ENCODE data around the gene TBC1D22A. TPM values are rescaled to one million over a fixed set of nuclear protein-coding genes. Genes with fewer than 3 reads are reported as not detected.
A peak's percentile ranks its signal among the peaks of the same experiment; 100 is the strongest.

TBC1D22A gene
- total and polyA plus RNA-seq, 7 experiments from 2014 or later, result 18.6 to 50.1 (median 39.3) TPM

DNA sequence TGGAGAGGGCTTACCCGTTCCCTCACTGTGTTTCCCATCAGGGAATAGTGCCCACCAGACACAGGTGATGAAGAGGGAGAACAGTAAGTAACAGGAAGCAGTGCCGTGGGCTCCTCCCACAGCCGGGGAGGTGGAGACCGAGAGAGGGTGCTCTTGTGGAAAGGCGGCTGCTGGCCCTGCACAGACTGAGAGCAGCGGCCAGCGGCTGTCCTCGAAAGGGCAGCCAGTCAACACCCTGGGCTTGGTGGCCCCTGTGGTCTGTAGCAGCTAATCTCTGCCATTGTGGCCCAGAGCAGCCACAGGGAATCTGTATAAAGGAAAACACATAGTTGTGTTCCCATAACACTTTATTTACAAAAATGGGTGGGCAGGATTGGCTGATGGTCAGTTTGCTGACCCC lies 121.9 kb downstream of the TBC1D22A start:
- H3K4me3 ChIP-seq (ENCODE audit: low read length), result no peak overlapping the region
- ChIA-PET CTCF (no interaction called here), POLR2A (no interaction called here)
- intact Hi-C loops (cut with micrococcal nuclease), result no loop called here
- H3K36me3 ChIP-seq (ENCODE audit: control insufficient read depth in 2 of 3, insufficient read depth in 3 of 3, low read length in 3 of 3), result peaks cover 0 to 35% (median 0%) of the 10 kb centered on the region in 3 experiments
- H3K27ac ChIP-seq (ENCODE audit: low read depth, low read length), result no peak overlapping the region
- no peak overlapping the region for H3K4me3 Mint-ChIP-seq
- H3K36me3 Mint-ChIP-seq, result peaks cover 8 to 41% (median 9%) of the 10 kb centered on the region in 5 donors
- no peaks in the 10 kb centered on the region for H3K27me3 Mint-ChIP-seq
- H3K27me3 ChIP-seq (ENCODE audit: control insufficient read depth in 2 of 2, insufficient read depth in 2 of 2, low read length in 2 of 2), result no peaks in the 10 kb centered on the region
- H3K4me1 ChIP-seq (ENCODE audit: control insufficient read depth in 2 of 2, insufficient read depth in 2 of 2, low read length in 2 of 2), result no peaks in the 10 kb centered on the region
- H3K9me3 ChIP-seq (ENCODE audit: control insufficient read depth in 2 of 3, low read length in 3 of 3), result no peaks in the 10 kb centered on the region
- H3K4me1 Mint-ChIP-seq, result peaks cover 2 to 51% (median 16%) of the 10 kb centered on the region in 7 donors
- peaks cover 0 to 2% (median 0%) of the 10 kb centered on the region in 11 donors for H3K9me3 Mint-ChIP-seq
- no peak for ATAC-seq
- H3K27ac Mint-ChIP-seq, result peak overlapping the region in 2 of 9 donors; percentile 7 to 40
- no peak for DNase-seq

DNA sequence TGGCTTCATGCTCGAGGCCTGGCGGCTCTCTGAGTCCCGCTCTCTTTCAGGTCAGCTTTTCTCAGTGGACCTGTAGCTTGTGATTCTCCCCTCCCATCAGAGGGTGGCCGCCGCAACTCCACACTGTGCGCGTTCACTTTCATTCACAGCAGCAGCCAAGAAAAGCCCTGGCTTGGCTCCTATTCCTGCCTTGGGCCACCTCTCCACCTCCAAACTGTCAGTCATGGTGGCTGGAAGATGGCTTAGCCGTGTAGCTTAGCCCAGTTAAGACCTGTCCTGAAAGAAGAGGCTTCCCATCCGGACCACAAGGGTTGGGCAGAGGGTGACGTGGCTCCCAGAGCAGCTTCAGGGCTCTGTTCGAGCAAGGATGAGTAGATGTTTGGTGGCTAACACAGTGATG lies 125.5 kb downstream of the TBC1D22A start:
- Histone ChIP-seq H3K4me3 (ENCODE audit: low read length) (no peak overlapping the region), H3K9me3 (ENCODE audit: control insufficient read depth in 2 of 3, low read length in 3 of 3) (no peaks in the 10 kb centered on the region), H3K27me3 (ENCODE audit: control insufficient read depth in 2 of 2, insufficient read depth in 2 of 2, low read length in 2 of 2) (no peaks in the 10 kb centered on the region), H3K36me3 (ENCODE audit: control insufficient read depth in 2 of 3, insufficient read depth in 3 of 3, low read length in 3 of 3) (peaks cover 0 to 43% (median 4%) of the 10 kb centered on the region in 3 experiments), H3K27ac (ENCODE audit: low read depth, low read length) (no peak overlapping the region), H3K4me1 (ENCODE audit: control insufficient read depth in 2 of 2, insufficient read depth in 2 of 2, low read length in 2 of 2) (no peaks in the 10 kb centered on the region)
- Mint-ChIP-seq H3K9me3 (peaks cover 0 to 2% (median 0%) of the 10 kb centered on the region in 11 donors), H3K36me3 (peaks cover 7 to 47% (median 17%) of the 10 kb centered on the region in 5 donors), H3K27ac (no peak overlapping the region), H3K27me3 (no peaks in the 10 kb centered on the region), H3K4me1 (peaks cover 0 to 38% (median 5%) of the 10 kb centered on the region in 7 donors), H3K4me3 (no peak overlapping the region)
- ATAC-seq (no peak), DNase-seq (no peak)
- ChIA-PET CTCF (no interaction called here), POLR2A (no interaction called here)
- intact Hi-C loops (cut with micrococcal nuclease), result no loop called here

DNA sequence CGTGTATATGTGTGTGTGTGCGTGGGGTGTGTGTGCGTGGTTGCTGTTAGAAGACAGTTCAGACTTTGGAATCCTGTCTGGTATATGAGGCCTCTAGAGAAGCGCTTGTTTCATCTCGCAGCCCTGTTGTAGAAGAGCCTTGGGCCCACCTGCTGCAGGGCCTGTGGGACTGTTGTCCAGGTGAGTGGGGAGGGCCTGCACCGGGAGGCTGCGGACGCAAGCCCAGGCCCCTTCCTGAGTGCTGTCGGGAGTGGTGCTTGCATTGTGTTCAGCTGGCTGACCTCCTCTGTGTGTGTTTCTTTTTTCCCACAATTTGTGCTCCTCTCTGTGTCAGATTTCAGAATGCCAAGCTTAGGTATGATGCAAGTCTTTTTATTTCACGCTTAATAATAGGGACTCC lies 128.4 kb downstream of the TBC1D22A start:
- H3K27ac Mint-ChIP-seq, result peak overlapping the region in 1 of 9 donors; percentile 25
- ChIA-PET CTCF (no interaction called here), POLR2A (no interaction called here)
- Histone ChIP-seq H3K9me3 (ENCODE audit: control insufficient read depth in 2 of 3, low read length in 3 of 3) (no peaks in the 10 kb centered on the region), H3K27ac (ENCODE audit: low read depth, low read length) (no peak overlapping the region), H3K27me3 (ENCODE audit: control insufficient read depth in 2 of 2, insufficient read depth in 2 of 2, low read length in 2 of 2) (no peaks in the 10 kb centered on the region), H3K36me3 (ENCODE audit: control insufficient read depth in 2 of 3, insufficient read depth in 3 of 3, low read length in 3 of 3) (peaks cover 0 to 62% (median 4%) of the 10 kb centered on the region in 3 experiments), H3K4me1 (ENCODE audit: control insufficient read depth in 2 of 2, insufficient read depth in 2 of 2, low read length in 2 of 2) (no peaks in the 10 kb centered on the region), H3K4me3 (ENCODE audit: low read length) (no peak overlapping the region)
- peaks cover 0 to 32% (median 6%) of the 10 kb centered on the region in 7 donors for H3K4me1 Mint-ChIP-seq
- no peak for DNase-seq
- H3K27me3 Mint-ChIP-seq, result no peaks in the 10 kb centered on the region
- no peak for ATAC-seq
- intact Hi-C loops (cut with micrococcal nuclease), result no loop called here
- no peak overlapping the region for H3K4me3 Mint-ChIP-seq
- peaks cover 0 to 2% (median 0%) of the 10 kb centered on the region in 11 donors for H3K9me3 Mint-ChIP-seq
- peaks cover 4 to 58% (median 20%) of the 10 kb centered on the region in 5 donors for H3K36me3 Mint-ChIP-seq

DNA sequence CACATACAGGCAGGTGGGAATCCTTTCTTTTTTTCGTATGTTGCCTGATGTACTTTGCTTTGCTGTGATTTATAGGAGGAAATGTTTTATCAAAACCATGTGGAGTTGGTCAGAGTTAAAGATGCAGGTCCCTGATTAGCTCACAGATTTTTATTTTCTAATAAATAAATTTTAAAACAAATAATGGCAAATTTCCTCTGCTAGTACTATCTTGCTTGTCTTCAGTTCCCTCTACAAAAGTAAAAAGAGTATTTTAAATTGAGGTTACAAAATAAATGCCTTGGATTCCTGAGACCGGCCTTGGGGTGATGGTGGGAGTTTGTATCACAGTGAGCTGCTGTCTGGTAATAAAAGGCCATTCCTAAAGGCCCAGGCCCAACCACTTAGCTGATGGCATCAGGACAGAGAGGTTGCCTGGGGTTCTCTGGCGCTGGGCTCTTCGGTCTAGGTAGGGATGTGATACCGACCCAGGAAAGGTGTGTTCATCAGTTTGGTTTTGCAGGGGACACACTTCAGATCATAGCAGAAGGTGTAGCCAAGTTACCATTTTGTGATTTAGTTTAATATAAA lies 129.0 kb downstream of the TBC1D22A start:
- Histone ChIP-seq H3K27ac (ENCODE audit: low read depth, low read length) (no peak overlapping the region), H3K27me3 (ENCODE audit: control insufficient read depth in 2 of 2, insufficient read depth in 2 of 2, low read length in 2 of 2) (no peaks in the 10 kb centered on the region), H3K4me1 (ENCODE audit: control insufficient read depth in 2 of 2, insufficient read depth in 2 of 2, low read length in 2 of 2) (no peaks in the 10 kb centered on the region), H3K9me3 (ENCODE audit: control insufficient read depth in 2 of 3, low read length in 3 of 3) (no peaks in the 10 kb centered on the region), H3K4me3 (ENCODE audit: low read length) (no peak overlapping the region), H3K36me3 (ENCODE audit: control insufficient read depth in 2 of 3, insufficient read depth in 3 of 3, low read length in 3 of 3) (peaks cover 0 to 63% (median 4%) of the 10 kb centered on the region in 3 experiments)
- H3K9me3 Mint-ChIP-seq, result peaks cover 0 to 2% (median 0%) of the 10 kb centered on the region in 11 donors
- intact Hi-C loops (cut with micrococcal nuclease), result no loop called here
- H3K4me3 Mint-ChIP-seq, result no peak overlapping the region
- ChIA-PET CTCF (no interaction called here), POLR2A (no interaction called here)
- H3K27me3 Mint-ChIP-seq, result no peaks in the 10 kb centered on the region
- peaks cover 8 to 65% (median 25%) of the 10 kb centered on the region in 5 donors for H3K36me3 Mint-ChIP-seq
- no peak for DNase-seq
- no peak overlapping the region for H3K27ac Mint-ChIP-seq
- H3K4me1 Mint-ChIP-seq, result peaks cover 0 to 33% (median 12%) of the 10 kb centered on the region in 7 donors
- no peak for ATAC-seq

DNA sequence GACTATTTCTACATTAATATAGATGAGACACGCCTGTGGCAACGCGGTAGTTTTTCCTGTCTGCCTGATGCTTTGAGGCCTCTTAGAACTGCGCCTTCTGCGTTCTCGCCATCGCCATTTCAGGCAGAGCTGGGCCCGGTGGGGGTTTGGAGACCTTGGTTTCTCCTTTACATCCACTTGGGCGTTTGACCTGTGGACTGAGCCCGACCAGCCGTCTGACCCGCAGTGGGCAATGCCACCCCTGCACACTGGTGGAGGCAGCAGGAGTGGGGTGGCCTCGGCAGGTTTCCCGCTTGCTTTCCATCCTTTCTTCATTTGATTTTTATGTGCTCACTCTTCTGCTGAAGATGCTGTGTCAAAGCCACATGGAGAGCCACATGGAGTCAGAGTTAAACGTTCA lies 130.4 kb downstream of the TBC1D22A start:
- H3K4me1 ChIP-seq (ENCODE audit: control insufficient read depth in 2 of 2, insufficient read depth in 2 of 2, low read length in 2 of 2), result no peaks in the 10 kb centered on the region
- DNase-seq, result no peak
- Mint-ChIP-seq H3K4me1 (peaks cover 2 to 31% (median 17%) of the 10 kb centered on the region in 7 donors), H3K9me3 (no peaks in the 10 kb centered on the region), H3K27me3 (no peaks in the 10 kb centered on the region), H3K4me3 (no peak overlapping the region), H3K27ac (no peak overlapping the region), H3K36me3 (peaks cover 8 to 68% (median 33%) of the 10 kb centered on the region in 5 donors)
- H3K27ac ChIP-seq (ENCODE audit: low read depth, low read length), result no peak overlapping the region
- ChIA-PET POLR2A (no interaction called here), CTCF (no interaction called here)
- peaks cover 0 to 55% (median 4%) of the 10 kb centered on the region in 3 experiments for H3K36me3 ChIP-seq (ENCODE audit: control insufficient read depth in 2 of 3, insufficient read depth in 3 of 3, low read length in 3 of 3)
- H3K4me3 ChIP-seq (ENCODE audit: low read length), result no peak overlapping the region
- H3K9me3 ChIP-seq (ENCODE audit: control insufficient read depth in 2 of 3, low read length in 3 of 3), result no peaks in the 10 kb centered on the region
- intact Hi-C loops (cut with micrococcal nuclease), result no loop called here
- no peak for ATAC-seq
- no peaks in the 10 kb centered on the region for H3K27me3 ChIP-seq (ENCODE audit: control insufficient read depth in 2 of 2, insufficient read depth in 2 of 2, low read length in 2 of 2)

DNA sequence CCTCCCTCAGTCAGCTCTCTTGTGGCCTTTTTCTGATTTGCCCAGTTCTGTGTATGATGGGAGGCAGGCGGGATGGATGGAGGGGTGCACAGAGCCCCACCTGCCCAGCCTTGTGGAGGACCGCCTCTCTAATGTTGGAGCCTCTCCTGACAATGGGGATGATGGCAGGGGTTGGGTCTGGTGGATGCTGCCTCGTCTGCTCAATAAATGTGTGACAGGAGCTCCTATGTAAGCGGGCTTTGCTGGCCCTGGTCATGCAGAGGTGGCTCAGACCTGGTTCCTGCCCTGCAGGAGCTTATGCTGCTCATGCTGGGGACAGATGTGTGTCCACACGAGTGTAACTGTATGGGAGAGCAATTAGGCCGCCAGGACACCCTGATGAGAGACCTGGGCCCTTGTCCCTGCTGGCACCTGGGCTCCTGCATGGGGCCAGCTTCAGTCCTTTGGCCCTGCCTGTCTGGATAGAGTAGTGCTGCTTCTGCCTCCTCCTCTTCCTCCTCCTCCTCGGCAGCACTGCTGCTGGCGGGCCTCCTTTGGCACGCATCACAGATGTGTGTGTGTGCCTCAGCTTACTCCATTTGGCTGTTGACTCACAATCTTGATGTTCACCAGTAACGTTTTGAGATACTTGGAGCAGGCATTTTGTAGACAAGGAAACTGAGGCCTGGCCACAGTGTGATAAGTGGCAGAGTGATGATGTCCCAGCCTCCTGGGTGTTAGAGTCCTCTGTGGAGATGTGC lies 131.0 kb downstream of the TBC1D22A start:
- POLR2A ChIA-PET, result no interaction called here
- CTCF ChIA-PET, result no interaction called here
- Mint-ChIP-seq H3K36me3 (peaks cover 8 to 66% (median 33%) of the 10 kb centered on the region in 5 donors), H3K27ac (no peak overlapping the region), H3K4me1 (peaks cover 2 to 35% (median 17%) of the 10 kb centered on the region in 7 donors), H3K9me3 (no peaks in the 10 kb centered on the region), H3K27me3 (no peaks in the 10 kb centered on the region), H3K4me3 (no peak overlapping the region)
- ATAC-seq, result no peak
- intact Hi-C loops (cut with micrococcal nuclease), result no loop called here
- Histone ChIP-seq H3K36me3 (ENCODE audit: control insufficient read depth in 2 of 3, insufficient read depth in 3 of 3, low read length in 3 of 3) (peaks cover 0 to 55% (median 4%) of the 10 kb centered on the region in 3 experiments), H3K4me3 (ENCODE audit: low read length) (no peak overlapping the region), H3K9me3 (ENCODE audit: control insufficient read depth in 2 of 3, low read length in 3 of 3) (no peaks in the 10 kb centered on the region), H3K4me1 (ENCODE audit: control insufficient read depth in 2 of 2, insufficient read depth in 2 of 2, low read length in 2 of 2) (no peaks in the 10 kb centered on the region), H3K27ac (ENCODE audit: low read depth, low read length) (no peak overlapping the region), H3K27me3 (ENCODE audit: control insufficient read depth in 2 of 2, insufficient read depth in 2 of 2, low read length in 2 of 2) (no peaks in the 10 kb centered on the region)
- DNase-seq, result no peak

Data from naive thymus-derived CD4-positive, alpha-beta T cell (primary cell).